Measurements from ENCODE around the gene E2F8. TPM values are rescaled to one million over a fixed set of nuclear protein-coding genes. Genes with fewer than 3 reads are reported as not detected.

Gene E2F8
- total RNA-seq, 2 donors from 2014 or later = 10.5 to 12.2 TPM

- Histone ChIP-seq H3K9me3 (ENCODE audit: control insufficient read depth, low read length) (no peaks in the 10 kb centered on the region), H3K27ac (ENCODE audit: low read depth, low read length) (no peak overlapping the region), H3K4me1 (ENCODE audit: control insufficient read depth, insufficient read depth, low read length) (peaks cover 12% of the 10 kb centered on the region), H3K4me3 (ENCODE audit: low read length) (no peak overlapping the region), H3K9ac (ENCODE audit: extremely low read depth, low read length, poor library complexity, severe bottlenecking) (no peak overlapping the region), H3K36me3 (ENCODE audit: control insufficient read depth, insufficient read depth, low read length) (no peaks in the 10 kb centered on the region), H3K27me3 (ENCODE audit: control insufficient read depth, insufficient read depth, low read length, poor library complexity, severe bottlenecking) (no peaks in the 10 kb centered on the region)
- Mint-ChIP-seq H3K4me3 (no peak overlapping the region), H3K9me3 (no peaks in the 10 kb centered on the region), H3K27ac (no peak overlapping the region), H3K36me3 (ENCODE audit: low read depth) (no peaks in the 10 kb centered on the region), H3K27me3 (ENCODE audit: insufficient read depth) (no peaks in the 10 kb centered on the region), H3K4me1 (peaks cover 38% of the 10 kb centered on the region)
- WGBS, 2 experiments (ENCODE audit: insufficient coverage in 1 of 2, insufficient read length in 1 of 2) = 56 to 57% methylated on average over 3 of the region's 3 CpGs
- no peak for TF ChIP-seq CTCF (conservative IDR thresholded peaks at IDR 0.05)
- peak; percentile 63 for DNase-seq
Measured at GRCh38 chr11:19283991-19284390, 43.2 kb upstream of the E2F8 start.

GRCh38 chr11:19281555-19281954 lies 40.8 kb upstream of the E2F8 start:
- Mint-ChIP-seq H3K4me3 (no peak overlapping the region), H3K27ac (no peak overlapping the region), H3K36me3 (ENCODE audit: low read depth) (no peaks in the 10 kb centered on the region), H3K4me1 (peaks cover 38% of the 10 kb centered on the region), H3K27me3 (ENCODE audit: insufficient read depth) (no peaks in the 10 kb centered on the region), H3K9me3 (no peaks in the 10 kb centered on the region)
- Histone ChIP-seq H3K27me3 (ENCODE audit: control insufficient read depth, insufficient read depth, low read length, poor library complexity, severe bottlenecking) (no peaks in the 10 kb centered on the region), H3K9me3 (ENCODE audit: control insufficient read depth, low read length) (no peaks in the 10 kb centered on the region), H3K36me3 (ENCODE audit: control insufficient read depth, insufficient read depth, low read length) (no peaks in the 10 kb centered on the region), H3K9ac (ENCODE audit: extremely low read depth, low read length, poor library complexity, severe bottlenecking) (no peak overlapping the region), H3K4me1 (ENCODE audit: control insufficient read depth, insufficient read depth, low read length) (peaks cover 12% of the 10 kb centered on the region), H3K4me3 (ENCODE audit: low read length) (no peak overlapping the region), H3K27ac (ENCODE audit: low read depth, low read length) (no peak overlapping the region)
- no peak for DNase-seq
- WGBS, 2 experiments (ENCODE audit: insufficient coverage in 1 of 2, insufficient read length in 1 of 2) = no CpG with 5 or more reads among the region's 2 CpGs
- no peak for TF ChIP-seq CTCF (conservative IDR thresholded peaks at IDR 0.05)

DNA sequence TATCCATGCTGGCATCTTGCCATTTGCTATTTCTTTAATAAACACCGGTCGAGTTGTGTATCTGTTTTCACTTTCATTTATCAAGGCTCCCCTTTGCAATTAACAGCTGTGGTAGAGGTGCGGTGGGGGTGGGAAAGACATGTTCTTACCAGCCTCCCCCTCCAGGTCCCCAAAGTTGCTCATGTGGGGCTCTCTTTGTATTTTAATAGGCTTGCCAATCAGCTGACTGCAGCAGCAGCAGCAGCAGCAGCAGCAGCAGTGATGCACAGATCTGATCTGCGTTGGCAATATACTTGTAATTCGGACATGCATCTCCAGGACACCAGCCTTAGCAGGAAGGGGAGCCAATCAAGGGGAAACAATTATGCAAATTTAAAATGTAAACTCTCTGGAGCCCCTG lies 40.3 kb upstream of the E2F8 start:
- Histone ChIP-seq H3K36me3 (ENCODE audit: control insufficient read depth, insufficient read depth, low read length) (no peaks in the 10 kb centered on the region), H3K4me3 (ENCODE audit: low read length) (no peak overlapping the region), H3K9ac (ENCODE audit: extremely low read depth, low read length, poor library complexity, severe bottlenecking) (no peak overlapping the region), H3K9me3 (ENCODE audit: control insufficient read depth, low read length) (no peaks in the 10 kb centered on the region), H3K4me1 (ENCODE audit: control insufficient read depth, insufficient read depth, low read length) (peaks cover 11% of the 10 kb centered on the region), H3K27ac (ENCODE audit: low read depth, low read length) (no peak overlapping the region), H3K27me3 (ENCODE audit: control insufficient read depth, insufficient read depth, low read length, poor library complexity, severe bottlenecking) (no peaks in the 10 kb centered on the region)
- Mint-ChIP-seq H3K27ac (no peak overlapping the region), H3K9me3 (no peaks in the 10 kb centered on the region), H3K36me3 (ENCODE audit: low read depth) (no peaks in the 10 kb centered on the region), H3K27me3 (ENCODE audit: insufficient read depth) (no peaks in the 10 kb centered on the region), H3K4me3 (no peak overlapping the region), H3K4me1 (peaks cover 38% of the 10 kb centered on the region)
- TF ChIP-seq CTCF (conservative IDR thresholded peaks at IDR 0.05) = no peak
- 80 to 90% methylated on average over 3 to 5 of the region's 5 CpGs for WGBS, 2 experiments (ENCODE audit: insufficient coverage in 1 of 2, insufficient read length in 1 of 2)
- DNase-seq = no peak

Data from endodermal cell (in vitro differentiated cells).